PC-3 (cell line): Measurements from ENCODE around the gene CUL4B.

Source experiments
- CTCF ChIP-seq: fragments of 300-600 bp; sonication (generic); conservative IDR thresholded peaks from 2 replicates; pipeline ENCODE4 v1.5.1; 2017; ENCODE audit warnings: antibody characterized with exemption, low read depth, mild to moderate bottlenecking, low read length
- EZH2 ChIP-seq: fragments of 300-600 bp; sonication (generic); IDR thresholded peaks from one replicate; pipeline ENCODE4 v1.6.1; 2017; ENCODE audit warnings: antibody characterized with exemption, mild to moderate bottlenecking, low read length; ENCODE audit not compliant: unreplicated experiment
- EZH2phosphoT487 ChIP-seq: fragments of 300-600 bp; sonication (generic); IDR thresholded peaks from 2 replicates; pipeline ENCODE4 v1.6.1; 2018; ENCODE audit warnings: mild to moderate bottlenecking, antibody characterized with exemption, low read length, borderline replicate concordance

DNA sequence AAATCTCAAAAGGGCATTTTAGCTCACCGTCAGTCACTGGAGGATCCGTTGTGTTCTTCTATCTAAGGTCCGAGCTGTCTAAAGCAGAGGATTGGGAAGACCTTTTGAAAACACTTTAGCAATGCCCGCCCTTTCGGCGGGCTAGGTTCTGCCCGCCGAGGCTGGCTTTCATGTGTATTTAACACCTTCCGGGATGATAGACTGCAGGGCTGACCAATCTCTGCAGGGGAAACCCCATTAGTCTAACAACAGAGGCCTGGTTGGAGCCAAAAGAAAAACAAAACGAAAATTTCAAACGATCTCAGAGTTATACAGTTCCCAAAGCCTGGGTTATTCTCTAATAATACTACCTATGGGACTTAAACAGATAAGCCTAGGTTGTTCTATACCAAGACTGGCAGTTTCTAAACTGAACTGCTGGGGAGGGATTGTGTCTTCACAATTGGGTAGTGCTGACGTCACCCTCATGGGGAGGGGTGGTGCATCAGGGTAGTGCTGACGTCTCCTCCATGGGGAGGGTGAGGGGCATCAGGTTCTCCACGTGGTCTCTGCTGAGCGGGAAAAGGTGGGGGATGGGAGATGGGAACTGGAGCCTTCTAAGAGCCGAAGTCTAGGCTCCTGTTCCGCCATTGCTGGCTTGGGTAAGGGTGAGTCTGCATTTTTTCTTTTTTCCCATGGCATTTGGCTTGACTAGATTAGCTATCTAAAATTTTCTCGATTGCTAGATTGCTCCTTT, 14.8 kb upstream of the CUL4B start:
- no peak for TF ChIP-seq CTCF
- TF ChIP-seq EZH2, result no peak
- TF ChIP-seq EZH2phosphoT487, result no peak
